Tibial nerve (tissue), 4 donors: ENCODE results near the gene DCLK2. TPM values are rescaled to one million over a fixed set of nuclear protein-coding genes. Genes with fewer than 3 reads are reported as not detected.
A peak's percentile ranks its signal among the peaks of the same experiment; 100 is the strongest.

Experiments
- DNase-seq, 2 donors: peaks; one replicate each; pipeline ENCODE4 v3.0.0-alpha.2; 2019; ENCODE audit warnings: low spot score in 2 of 2
- H3K27ac ChIP-seq, 4 donors: fragments of 200-600 bp; sonication (generic) in 3 of 4; one replicate each; pipeline ENCODE4 v1.5.1; 2017 to 2019; ENCODE audit warnings: mild to moderate bottlenecking in 1 of 4
- H3K27me3 ChIP-seq, 2 donors: fragments of 200-600 bp; sonication (generic) in 1 of 2; one replicate each; pipeline versions ENCODE4 v1.5.1 to v1.6.0; 2017 to 2019
- H3K36me3 ChIP-seq, 3 donors: fragments of 200-600 bp; sonication (generic); one replicate each; pipeline ENCODE4 v1.5.1; 2018 to 2019
- H3K4me1 ChIP-seq, 4 donors: fragments of 200-600 bp; sonication (generic) in 3 of 4; one replicate each; pipeline ENCODE4 v1.5.1; 2017 to 2019
- H3K4me3 ChIP-seq, 4 donors: fragments of 200-600 bp; sonication (generic) in 3 of 4; one replicate each; pipeline ENCODE4 v1.5.1; 2017 to 2019; ENCODE audit warnings: mild to moderate bottlenecking in 1 of 4, moderate library complexity in 1 of 4
- H3K9me3 ChIP-seq, 4 donors: fragments of 200-600 bp; sonication (generic) in 3 of 4; one replicate each; pipeline ENCODE4 v1.5.1; 2017 to 2019
- EP300 ChIP-seq, 2 donors: sonication (generic); formaldehyde crosslinking; IDR thresholded peaks; one replicate each; pipeline ENCODE4 v1.6.1; 2017; ENCODE audit warnings: antibody characterized with exemption in 2 of 2, mild to moderate bottlenecking in 1 of 2
- POLR2A ChIP-seq, 2 donors: fragments of 450-650 bp; IDR thresholded peaks; one replicate each; pipeline ENCODE4 v1.6.1; 2017; ENCODE audit warnings: antibody characterized with exemption in 2 of 2, mild to moderate bottlenecking in 2 of 2, moderate library complexity in 2 of 2
- WGBS, 2 donors: methylation state at CpG; one replicate each; pipeline ENCODE4 v1.1.5; 2018; 5-methylcytosine and 5-hydroxymethylcytosine counted together
- total RNA-seq, 4 donors: library from RNA; depleted of rRNA; stranded (reverse); fragments of >200 nt; gene quantifications; one replicate each; pipeline ENCODE4 v1.1.0, GENCODE V29; 2016
- TF ChIP-seq, protein P1 (sequence below), 5 experiments: fragments of 200-600 bp in 3 of 5; fragments of 450-650 bp in 2 of 5; sonication (generic) in 3 of 5; IDR thresholded peaks; one replicate each; pipeline ENCODE4 v1.5.1; 2016 to 2019; ENCODE audit warnings: antibody characterized with exemption in 5 of 5, mild to moderate bottlenecking in 3 of 5, moderate library complexity in 2 of 5

The DCLK2 gene
- total RNA-seq, 4 donors from 2014 or later = 9.8 to 15.6 (median 10.7) TPM

DNA sequence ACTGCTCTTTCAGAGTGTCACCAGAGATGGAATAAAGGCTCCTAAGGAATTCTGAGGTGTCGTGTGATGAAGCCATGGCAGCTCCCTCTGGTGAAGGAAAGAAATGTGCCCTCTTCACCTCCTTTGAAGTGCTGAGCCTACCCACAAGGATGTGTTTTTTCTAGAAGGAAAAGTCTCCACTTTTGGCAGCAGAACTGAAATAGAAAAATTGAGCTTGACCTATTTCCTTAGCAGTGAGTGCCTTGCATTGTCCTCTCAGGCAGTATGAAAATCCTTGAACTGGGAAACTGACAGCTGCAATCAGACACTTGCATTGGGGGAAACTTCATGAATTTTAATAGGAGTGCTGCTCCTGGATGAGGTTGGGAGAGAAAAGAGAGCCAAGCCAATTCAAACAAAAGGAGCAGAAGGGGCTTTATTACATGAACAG, 95.2 kb downstream of the DCLK2 start:
- no peaks in the 10 kb centered on the region for H3K9me3 ChIP-seq
- no peak for TF ChIP-seq POLR2A (IDR thresholded peaks at IDR 0.05)
- TF ChIP-seq EP300 (IDR thresholded peaks at IDR 0.05) = no peak
- TF ChIP-seq, protein P1, sequence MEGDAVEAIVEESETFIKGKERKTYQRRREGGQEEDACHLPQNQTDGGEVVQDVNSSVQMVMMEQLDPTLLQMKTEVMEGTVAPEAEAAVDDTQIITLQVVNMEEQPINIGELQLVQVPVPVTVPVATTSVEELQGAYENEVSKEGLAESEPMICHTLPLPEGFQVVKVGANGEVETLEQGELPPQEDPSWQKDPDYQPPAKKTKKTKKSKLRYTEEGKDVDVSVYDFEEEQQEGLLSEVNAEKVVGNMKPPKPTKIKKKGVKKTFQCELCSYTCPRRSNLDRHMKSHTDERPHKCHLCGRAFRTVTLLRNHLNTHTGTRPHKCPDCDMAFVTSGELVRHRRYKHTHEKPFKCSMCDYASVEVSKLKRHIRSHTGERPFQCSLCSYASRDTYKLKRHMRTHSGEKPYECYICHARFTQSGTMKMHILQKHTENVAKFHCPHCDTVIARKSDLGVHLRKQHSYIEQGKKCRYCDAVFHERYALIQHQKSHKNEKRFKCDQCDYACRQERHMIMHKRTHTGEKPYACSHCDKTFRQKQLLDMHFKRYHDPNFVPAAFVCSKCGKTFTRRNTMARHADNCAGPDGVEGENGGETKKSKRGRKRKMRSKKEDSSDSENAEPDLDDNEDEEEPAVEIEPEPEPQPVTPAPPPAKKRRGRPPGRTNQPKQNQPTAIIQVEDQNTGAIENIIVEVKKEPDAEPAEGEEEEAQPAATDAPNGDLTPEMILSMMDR (IDR thresholded peaks at IDR 0.05) = no peak
- H3K4me1 ChIP-seq = peaks cover 0 to 29% (median 3%) of the 10 kb centered on the region in 4 donors
- no peak overlapping the region for H3K4me3 ChIP-seq
- no peaks in the 10 kb centered on the region for H3K27me3 ChIP-seq
- WGBS, 2 donors = 10 to 36% methylated on average over 1 of the region's 1 CpG
- H3K36me3 ChIP-seq = no peaks in the 10 kb centered on the region
- DNase-seq = no peak
- peak overlapping the region in 2 of 4 donors; percentile 6 to 34 for H3K27ac ChIP-seq

DNA sequence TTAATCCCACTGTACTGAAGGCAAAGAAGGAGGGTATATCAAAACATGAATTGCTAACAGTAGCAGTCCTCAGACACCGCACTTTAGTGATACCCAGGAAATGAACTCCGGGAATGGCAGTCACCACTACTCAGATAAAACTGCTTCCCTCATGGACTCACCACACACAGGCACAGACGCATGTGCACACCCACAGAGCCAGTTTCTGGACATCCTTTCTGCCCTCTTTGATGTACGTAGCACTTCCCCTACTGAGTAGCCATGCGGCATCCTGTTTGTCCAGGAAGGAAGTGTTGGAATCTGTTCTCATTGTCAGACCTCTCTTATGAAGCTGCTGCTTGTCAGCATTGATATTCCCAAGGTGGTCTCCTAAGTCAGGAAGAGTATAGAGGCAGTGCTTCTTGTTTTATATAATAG, 95.7 kb downstream of the DCLK2 start:
- H3K36me3 ChIP-seq = no peaks in the 10 kb centered on the region
- no peak overlapping the region for H3K4me3 ChIP-seq
- no peak for DNase-seq
- no peaks in the 10 kb centered on the region for H3K9me3 ChIP-seq
- peaks cover 0 to 29% (median 3%) of the 10 kb centered on the region in 4 donors for H3K4me1 ChIP-seq
- no peak for TF ChIP-seq EP300 (IDR thresholded peaks at IDR 0.05)
- TF ChIP-seq, protein P1 (IDR thresholded peaks at IDR 0.05) = no peak
- TF ChIP-seq POLR2A (IDR thresholded peaks at IDR 0.05) = no peak
- peak overlapping the region in 1 of 4 donors; percentile 34 for H3K27ac ChIP-seq
- WGBS, 2 donors = 62 to 73% methylated on average over 5 of the region's 5 CpGs
- H3K27me3 ChIP-seq = no peaks in the 10 kb centered on the region

- DNase-seq = no peak
- TF ChIP-seq POLR2A (IDR thresholded peaks at IDR 0.05) = no peak
- TF ChIP-seq, protein P1 (IDR thresholded peaks at IDR 0.05) = no peak
- no peak for TF ChIP-seq EP300 (IDR thresholded peaks at IDR 0.05)
- 19 to 22% methylated on average over 1 of the region's 1 CpG for WGBS, 2 donors
These were observed 98.3 kb downstream of the DCLK2 start for GRCh38 chr4:150176547-150176946.

GRCh38 chr4:150178161-150178560, 99.9 kb downstream of the DCLK2 start:
- no peak for DNase-seq
- H3K27ac ChIP-seq = no peak overlapping the region
- WGBS, 2 donors = 45 to 50% methylated on average over 4 of the region's 4 CpGs
- H3K36me3 ChIP-seq = no peaks in the 10 kb centered on the region
- no peaks in the 10 kb centered on the region for H3K27me3 ChIP-seq
- H3K4me3 ChIP-seq = no peak overlapping the region
- TF ChIP-seq, protein P1 (IDR thresholded peaks at IDR 0.05) = no peak
- TF ChIP-seq EP300 (IDR thresholded peaks at IDR 0.05) = no peak
- no peaks in the 10 kb centered on the region for H3K9me3 ChIP-seq
- H3K4me1 ChIP-seq = peaks cover 0 to 46% (median 2%) of the 10 kb centered on the region in 4 donors

More at GRCh38 chr4:150176547-150176946, 98.3 kb downstream of the DCLK2 start:
- no peaks in the 10 kb centered on the region for H3K27me3 ChIP-seq
- H3K36me3 ChIP-seq = no peaks in the 10 kb centered on the region
- H3K9me3 ChIP-seq = no peaks in the 10 kb centered on the region
- no peak overlapping the region for H3K4me3 ChIP-seq
- H3K4me1 ChIP-seq = peaks cover 0 to 36% (median 3%) of the 10 kb centered on the region in 4 donors
- H3K27ac ChIP-seq = no peak overlapping the region

DNA sequence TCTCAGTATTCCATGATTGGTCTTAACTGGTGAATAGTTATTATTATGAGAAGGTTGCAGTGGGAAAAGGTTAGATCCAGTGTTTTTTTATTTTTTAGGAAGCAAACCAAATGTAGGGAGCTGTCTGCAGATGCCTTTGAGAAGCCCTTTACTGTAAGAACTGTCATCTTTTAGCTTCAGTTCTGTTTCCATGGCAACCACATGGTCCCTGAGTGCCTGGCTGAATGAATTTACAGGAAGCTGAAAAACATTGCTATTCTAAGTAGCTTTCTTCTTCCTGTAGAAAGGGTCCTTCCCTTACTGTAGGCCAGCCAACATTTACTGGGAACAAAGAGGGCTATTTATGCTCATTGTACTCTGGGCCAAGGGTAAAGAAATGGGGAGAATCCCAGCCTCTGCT, 103.3 kb downstream of the DCLK2 start:
- H3K36me3 ChIP-seq = no peaks in the 10 kb centered on the region
- no peaks in the 10 kb centered on the region for H3K9me3 ChIP-seq
- peaks cover 0 to 30% (median 0%) of the 10 kb centered on the region in 4 donors for H3K4me1 ChIP-seq
- no peak overlapping the region for H3K27ac ChIP-seq
- no peak for TF ChIP-seq POLR2A (IDR thresholded peaks at IDR 0.05)
- no peak for TF ChIP-seq EP300 (IDR thresholded peaks at IDR 0.05)
- TF ChIP-seq, protein P1 (IDR thresholded peaks at IDR 0.05) = no peak
- H3K27me3 ChIP-seq = no peaks in the 10 kb centered on the region
- DNase-seq = no peak
- H3K4me3 ChIP-seq = no peak overlapping the region
